Smooth muscle cell (in vitro differentiated cells): ENCODE results near the gene NLRP8. TPM values are rescaled to one million over a fixed set of nuclear protein-coding genes. Genes with fewer than 3 reads are reported as not detected.
"Not testable (repeated sequence)": the region's sequence is repeated elsewhere in the genome, so short reads cannot be mapped to it uniquely, and the experiment has no call there.

Experiments used
- DNase-seq: peaks from one replicate; lab custom pipeline; 2025; ENCODE audit not compliant: unreplicated experiment; lab: John Stamatoyannopoulos, UW
- H2AFZ ChIP-seq: fragments of 200-600 bp; sonication (generic); 2 replicates; pipeline ENCODE4 v1.6.0; 2016; ENCODE audit warnings: antibody characterized with exemption, low read depth, mild to moderate bottlenecking
- H3F3A ChIP-seq: fragments of 200-600 bp; sonication (generic); 2 replicates; pipeline ENCODE4 v1.6.0; 2017; ENCODE audit warnings: antibody characterized with exemption, low read depth
- H3K27ac ChIP-seq: fragments of 200-600 bp; sonication (generic); 2 replicates; pipeline ENCODE4 v1.5.1; 2016; ENCODE audit warnings: low read depth, mild to moderate bottlenecking
- H3K27me3 ChIP-seq: fragments of 200-600 bp; sonication (generic); 2 replicates; pipeline ENCODE4 v1.6.1; 2016; ENCODE audit warnings: low read depth, mild to moderate bottlenecking
- H3K36me3 ChIP-seq: fragments of 200-600 bp; sonication (generic); 2 replicates; pipeline ENCODE4 v1.5.1; 2016; ENCODE audit warnings: low read depth
- H3K4me1 ChIP-seq: fragments of 200-600 bp; sonication (generic); 2 replicates; pipeline ENCODE4 v1.5.1; 2016; ENCODE audit warnings: low read depth
- H3K4me2 ChIP-seq: fragments of 200-600 bp; sonication (generic); 2 replicates; pipeline ENCODE4 v1.6.0; 2016; ENCODE audit warnings: mild to moderate bottlenecking
- H3K4me3 ChIP-seq: fragments of 200-600 bp; sonication (generic); 2 replicates; pipeline ENCODE4 v1.5.1; 2016; ENCODE audit warnings: mild to moderate bottlenecking
- H3K79me2 ChIP-seq: fragments of 200-600 bp; sonication (generic); 2 replicates; pipeline ENCODE4 v1.6.0; 2016; ENCODE audit warnings: low read depth, mild to moderate bottlenecking
- H3K9ac ChIP-seq: fragments of 200-600 bp; sonication (generic); 2 replicates; pipeline ENCODE4 v1.6.0; 2016; ENCODE audit warnings: low read depth
- H3K9me3 ChIP-seq: fragments of 200-600 bp; sonication (generic); replicated peaks from 2 replicates; pipeline ENCODE4 v1.5.1; 2016; ENCODE audit warnings: low read depth
- H4K20me1 ChIP-seq: fragments of 200-600 bp; sonication (generic); 2 replicates; pipeline ENCODE4 v1.6.0; 2016; ENCODE audit warnings: low read depth
- CTCF ChIP-seq: fragments of 200-600 bp; sonication (generic); IDR thresholded peaks from 2 replicates; pipeline ENCODE4 v1.5.1; 2017; ENCODE audit warnings: borderline replicate concordance, mild to moderate bottlenecking, antibody characterized with exemption; ENCODE audit not compliant: insufficient read depth, poor library complexity, severe bottlenecking
- WGBS: methylation state at CpG from one replicate; pipeline ENCODE4 v1.1.7; 2016; ENCODE audit warnings: low lambda C conversion rate; 5-methylcytosine and 5-hydroxymethylcytosine counted together
- polyA plus RNA-seq: library from polyadenylated mRNA; unstranded; fragments of >200 nt; fragmentation: Nextera tagmentation; extraction: Ambion mirVana; gene quantifications from 2 replicates; pipeline ENCODE4 v1.2.1, GENCODE V29; 2016
- total RNA-seq: library from RNA; depleted of rRNA; stranded (reverse); fragments of >200 nt; gene quantifications from 2 replicates; pipeline ENCODE4 v1.2.3, GENCODE V29; 2014

The NLRP8 gene
- total and polyA plus RNA-seq, 2 experiments from 2014 or later, result not detected

GRCh38 chr19:56014765-56015164 is 67.1 kb downstream of the NLRP8 start:
- TF ChIP-seq CTCF, result no peak
- H3K36me3 ChIP-seq, result no peaks in the 10 kb centered on the region
- no peak overlapping the region for H3K9ac ChIP-seq
- H3K27ac ChIP-seq, result no peak overlapping the region
- H4K20me1 ChIP-seq, result no peaks in the 10 kb centered on the region
- H3K4me1 ChIP-seq, result no peaks in the 10 kb centered on the region
- H3K79me2 ChIP-seq, result no peaks in the 10 kb centered on the region
- WGBS, result 80% methylated on average over 1 of the region's 1 CpG
- H3F3A ChIP-seq, result no peaks in the 10 kb centered on the region
- no peak for DNase-seq
- no peak overlapping the region for H3K4me3 ChIP-seq
- peaks cover 12% of the 10 kb centered on the region for H3K9me3 ChIP-seq
- H3K27me3 ChIP-seq, result no peaks in the 10 kb centered on the region
- no peak overlapping the region for H3K4me2 ChIP-seq
- H2AFZ ChIP-seq, result no peak overlapping the region

GRCh38 chr19:56015756-56016155 is 68.1 kb downstream of the NLRP8 start:
- H3K4me2 ChIP-seq, result no peak overlapping the region
- H3F3A ChIP-seq, result no peaks in the 10 kb centered on the region
- H4K20me1 ChIP-seq, result no peaks in the 10 kb centered on the region
- H3K4me1 ChIP-seq, result no peaks in the 10 kb centered on the region
- no peaks in the 10 kb centered on the region for H3K27me3 ChIP-seq
- no peak overlapping the region for H3K27ac ChIP-seq
- no peak for TF ChIP-seq CTCF
- no peak overlapping the region for H2AFZ ChIP-seq
- no peak overlapping the region for H3K9ac ChIP-seq
- DNase-seq, result no peak
- no peak overlapping the region for H3K4me3 ChIP-seq
- H3K9me3 ChIP-seq, result peaks cover 12% of the 10 kb centered on the region
- 76% methylated on average over 5 of the region's 5 CpGs for WGBS
- H3K79me2 ChIP-seq, result no peaks in the 10 kb centered on the region
- H3K36me3 ChIP-seq, result no peaks in the 10 kb centered on the region

GRCh38 chr19:56019325-56019724 is 71.7 kb downstream of the NLRP8 start:
- H3K36me3 ChIP-seq, H4K20me1 ChIP-seq, H3F3A ChIP-seq, H3K4me2 ChIP-seq, H3K9ac ChIP-seq, H3K9me3 ChIP-seq, H3K79me2 ChIP-seq, DNase-seq, H3K4me3 ChIP-seq, H3K27me3 ChIP-seq, H3K4me1 ChIP-seq, H3K27ac ChIP-seq, H2AFZ ChIP-seq: not testable (repeated sequence)
- WGBS, result 88% methylated on average over 2 of the region's 2 CpGs

- not testable (repeated sequence) for H3K27me3 ChIP-seq, H3K36me3 ChIP-seq, H3K4me2 ChIP-seq, DNase-seq, H2AFZ ChIP-seq, H3K4me1 ChIP-seq, H3F3A ChIP-seq, H3K27ac ChIP-seq, H3K9me3 ChIP-seq, H4K20me1 ChIP-seq, H3K9ac ChIP-seq, H3K79me2 ChIP-seq, H3K4me3 ChIP-seq
- 68% methylated on average over 7 of the region's 7 CpGs for WGBS
Measured at GRCh38 chr19:56020355-56020975, 72.8 kb downstream of the NLRP8 start.

- Histone ChIP-seq H3F3A (no peaks in the 10 kb centered on the region), H3K36me3 (no peaks in the 10 kb centered on the region), H3K9me3 (no peaks in the 10 kb centered on the region), H3K27ac (no peak overlapping the region), H3K9ac (no peak overlapping the region), H3K79me2 (no peaks in the 10 kb centered on the region), H4K20me1 (no peaks in the 10 kb centered on the region), H3K4me2 (no peak overlapping the region), H3K4me1 (no peaks in the 10 kb centered on the region), H3K4me3 (no peak overlapping the region), H2AFZ (no peak overlapping the region), H3K27me3 (no peaks in the 10 kb centered on the region)
- 85% methylated on average over 15 of the region's 15 CpGs for WGBS
- no peak for TF ChIP-seq CTCF
- DNase-seq, result no peak
Measured at GRCh38 chr19:56026769-56027168, 79.1 kb downstream of the NLRP8 start.
